ENCODE measurements around the gene FAU. TPM values are rescaled to one million over a fixed set of nuclear protein-coding genes. Genes with fewer than 3 reads are reported as not detected.

FAU gene
- total and polyA plus RNA-seq, 12 donors = 536 to 1,540 (median 635) TPM

DNA sequence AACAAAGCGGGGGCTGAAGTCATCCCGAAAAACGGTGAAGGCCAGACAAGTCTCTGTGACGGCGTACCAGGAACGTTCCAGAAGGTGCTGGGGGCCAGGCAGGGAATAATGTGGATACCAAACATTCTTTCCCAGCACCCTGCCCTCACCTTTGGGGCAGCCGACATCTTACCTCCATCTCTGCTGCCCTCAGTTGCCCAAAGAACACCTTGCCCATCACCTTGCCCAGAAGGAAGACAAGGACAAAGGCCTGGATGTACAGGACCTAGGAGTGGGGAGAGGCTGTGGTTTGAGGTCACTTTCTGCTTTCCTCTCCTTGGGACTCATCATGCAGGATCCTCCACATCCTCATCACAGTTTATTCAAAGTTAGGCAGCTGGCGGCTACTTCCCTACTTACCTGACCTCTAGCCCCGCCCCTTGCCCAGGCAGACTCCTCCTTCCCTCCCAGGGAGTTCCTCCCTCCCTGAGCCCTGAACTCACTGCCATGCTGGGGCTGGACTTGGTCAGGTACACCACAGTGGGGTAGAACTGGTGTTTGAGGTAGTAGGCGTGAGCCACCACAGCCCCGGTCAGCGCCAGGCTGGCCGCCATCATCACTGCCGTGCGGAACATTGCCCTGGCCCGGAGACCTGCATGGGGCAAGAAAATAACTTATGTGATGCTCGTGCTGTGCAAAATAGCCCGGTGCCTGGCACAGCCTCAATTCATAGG, 11.2 kb upstream of the FAU start:
- WGBS, 2 donors = 45 to 52% methylated on average over 18 of the region's 18 CpGs
- DNase-seq = peak in 1 of 2 donors; percentile 20
- intact Hi-C loops (cut with DNase I) = loop anchor here in 2 of 10 donors (10.0 kb wide), 1 partner anchor 122 kb away; no protein-coding TSS in a partner anchor
- TF ChIP-seq, protein P1, sequence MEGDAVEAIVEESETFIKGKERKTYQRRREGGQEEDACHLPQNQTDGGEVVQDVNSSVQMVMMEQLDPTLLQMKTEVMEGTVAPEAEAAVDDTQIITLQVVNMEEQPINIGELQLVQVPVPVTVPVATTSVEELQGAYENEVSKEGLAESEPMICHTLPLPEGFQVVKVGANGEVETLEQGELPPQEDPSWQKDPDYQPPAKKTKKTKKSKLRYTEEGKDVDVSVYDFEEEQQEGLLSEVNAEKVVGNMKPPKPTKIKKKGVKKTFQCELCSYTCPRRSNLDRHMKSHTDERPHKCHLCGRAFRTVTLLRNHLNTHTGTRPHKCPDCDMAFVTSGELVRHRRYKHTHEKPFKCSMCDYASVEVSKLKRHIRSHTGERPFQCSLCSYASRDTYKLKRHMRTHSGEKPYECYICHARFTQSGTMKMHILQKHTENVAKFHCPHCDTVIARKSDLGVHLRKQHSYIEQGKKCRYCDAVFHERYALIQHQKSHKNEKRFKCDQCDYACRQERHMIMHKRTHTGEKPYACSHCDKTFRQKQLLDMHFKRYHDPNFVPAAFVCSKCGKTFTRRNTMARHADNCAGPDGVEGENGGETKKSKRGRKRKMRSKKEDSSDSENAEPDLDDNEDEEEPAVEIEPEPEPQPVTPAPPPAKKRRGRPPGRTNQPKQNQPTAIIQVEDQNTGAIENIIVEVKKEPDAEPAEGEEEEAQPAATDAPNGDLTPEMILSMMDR (IDR thresholded peaks at IDR 0.05) = no peak
- Histone ChIP-seq H3K4me1 (peaks cover 12 to 36% (median 27%) of the 10 kb centered on the region in 9 donors), H3K4me3 (peak overlapping the region; percentile 75 to 98 (median 88)), H3K9me3 (no peaks in the 10 kb centered on the region), H3K27me3 (no peaks in the 10 kb centered on the region), H3K27ac (peak overlapping the region in 8 of 10 donors; percentile 95 to 100 (median 98)), H3K36me3 (peaks cover 7 to 51% (median 39%) of the 10 kb centered on the region in 9 donors)
- ATAC-seq = no peak

DNA sequence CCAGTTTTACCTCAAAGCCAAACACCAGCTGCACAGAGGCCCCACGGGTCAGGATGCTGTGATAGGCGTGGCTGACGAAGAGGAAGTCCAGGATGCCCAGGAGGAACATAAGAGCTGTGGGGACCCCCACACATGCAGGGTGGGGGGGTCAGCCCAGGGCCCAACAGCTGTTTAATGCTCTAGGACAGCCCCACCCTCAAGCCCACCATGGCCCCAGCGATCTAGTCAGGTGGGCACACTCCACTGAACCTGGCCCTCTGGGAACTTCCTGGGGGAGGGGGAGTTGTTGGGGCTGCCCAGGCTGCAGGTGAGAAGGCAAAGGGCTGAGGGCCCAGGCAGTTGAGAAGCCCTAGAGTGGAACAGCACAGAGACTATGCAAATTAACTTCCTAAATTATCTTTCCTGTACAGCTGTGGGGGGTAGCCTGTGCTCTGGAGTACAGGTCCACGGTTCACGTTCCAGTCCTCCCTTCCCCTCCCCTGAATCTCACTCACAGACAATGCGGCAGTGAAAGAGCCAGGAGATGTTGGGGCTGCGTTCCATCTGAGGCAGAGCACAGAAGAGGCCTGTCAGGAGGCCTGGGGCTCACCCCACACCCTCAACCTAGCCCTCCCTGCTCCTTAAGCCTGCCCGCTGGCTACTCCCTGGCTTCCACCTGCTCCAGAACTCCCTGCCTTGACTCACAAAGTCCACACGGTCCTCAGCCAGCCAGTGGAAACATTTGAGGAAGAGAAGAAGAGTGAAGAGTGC, 10.5 kb upstream of the FAU start:
- ATAC-seq (no peak), DNase-seq (no peak)
- TF ChIP-seq, protein P1 (IDR thresholded peaks at IDR 0.05) = no peak
- Histone ChIP-seq H3K4me1 (peaks cover 12 to 36% (median 27%) of the 10 kb centered on the region in 9 donors), H3K27ac (peak overlapping the region in 1 of 10 donors; percentile 98), H3K27me3 (no peaks in the 10 kb centered on the region), H3K9me3 (no peaks in the 10 kb centered on the region), H3K4me3 (peak overlapping the region in 5 of 10 donors; percentile 75 to 98 (median 94)), H3K36me3 (peaks cover 7 to 59% (median 46%) of the 10 kb centered on the region in 9 donors)
- WGBS, 2 donors = 72 to 74% methylated on average over 10 of the region's 10 CpGs
- intact Hi-C loops (cut with DNase I) = loop anchor here in 2 of 10 donors (10.0 kb wide), 1 partner anchor 122 kb away; no protein-coding TSS in a partner anchor

DNA sequence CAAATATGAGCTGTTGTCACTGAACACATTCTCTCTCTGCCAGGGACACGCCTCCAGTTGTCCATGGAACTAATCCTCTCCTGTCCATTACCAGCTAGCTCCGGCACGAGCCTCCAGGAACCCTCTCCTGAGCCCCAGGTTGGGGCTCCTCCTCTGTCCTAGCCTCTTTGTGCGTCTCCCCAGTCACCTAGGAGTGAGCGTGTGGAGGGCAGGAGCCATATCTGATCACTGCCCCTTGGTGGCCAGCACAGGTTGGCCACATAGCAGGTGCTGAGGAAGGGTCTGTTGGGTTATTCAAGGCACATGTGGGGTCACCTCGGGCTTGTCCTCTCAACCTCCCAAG, 9.9 kb upstream of the FAU start:
- intact Hi-C loops (cut with DNase I) = loop anchor here in 2 of 10 donors (10.0 kb wide), 1 partner anchor 123 kb away; no protein-coding TSS in a partner anchor
- DNase-seq (no peak), ATAC-seq (no peak)
- TF ChIP-seq, protein P1 (IDR thresholded peaks at IDR 0.05) = no peak
- no peaks in the 10 kb centered on the region for H3K27me3 ChIP-seq
- no peak overlapping the region for H3K27ac ChIP-seq
- H3K9me3 ChIP-seq = no peaks in the 10 kb centered on the region
- H3K4me3 ChIP-seq = no peak overlapping the region
- WGBS, 2 donors = 82 to 84% methylated on average over 6 of the region's 6 CpGs
- peaks cover 7 to 64% (median 50%) of the 10 kb centered on the region in 9 donors for H3K36me3 ChIP-seq
- peaks cover 12 to 36% (median 27%) of the 10 kb centered on the region in 9 donors for H3K4me1 ChIP-seq

DNA sequence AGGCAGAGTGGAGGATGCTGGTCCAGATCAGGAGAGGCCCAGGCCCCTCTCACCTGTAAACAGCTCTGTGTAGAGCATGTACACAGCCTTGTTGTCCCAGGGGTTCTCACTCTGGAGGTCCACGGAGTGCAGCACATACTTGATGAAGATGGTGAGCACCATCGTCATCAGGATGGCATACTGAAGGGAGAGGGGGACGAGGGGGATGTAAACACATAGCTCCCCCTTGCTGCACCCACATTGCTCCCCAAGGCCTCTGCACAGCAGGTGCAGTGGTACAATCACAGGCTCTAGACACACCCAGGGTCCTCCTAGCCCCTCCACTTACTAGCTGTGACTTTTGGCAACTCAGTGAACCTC, 9.5 kb upstream of the FAU start:
- intact Hi-C loops (cut with DNase I) = loop anchor here in 2 of 10 donors (10.0 kb wide), 1 partner anchor 123 kb away; no protein-coding TSS in a partner anchor
- peaks cover 12 to 36% (median 27%) of the 10 kb centered on the region in 9 donors for H3K4me1 ChIP-seq
- 77 to 78% methylated on average over 3 of the region's 3 CpGs for WGBS, 2 donors
- TF ChIP-seq, protein P1 (IDR thresholded peaks at IDR 0.05) = no peak
- no peak overlapping the region for H3K27ac ChIP-seq
- peaks cover 7 to 69% (median 55%) of the 10 kb centered on the region in 9 donors for H3K36me3 ChIP-seq
- DNase-seq (no peak), ATAC-seq (no peak)
- no peaks in the 10 kb centered on the region for H3K9me3 ChIP-seq
- no peak overlapping the region for H3K4me3 ChIP-seq
- no peaks in the 10 kb centered on the region for H3K27me3 ChIP-seq
